Neural cell (in vitro differentiated cells): ENCODE measurements around the gene NFE2L1. TPM values are rescaled to one million over a fixed set of nuclear protein-coding genes. Genes with fewer than 3 reads are reported as not detected.

ENCODE experiments used
- H2AFZ ChIP-seq: fragments of 200-600, 300-800 bp; sonication (generic), shearing (Covaris generic); 2 replicates; pipeline ENCODE4 v1.6.0; 2014; ENCODE audit warnings: low read depth, mild to moderate bottlenecking, antibody characterized with exemption, low read length, moderate library complexity
- H3F3A ChIP-seq: fragments of 200-600 bp; shearing (Covaris generic); 2 replicates; pipeline ENCODE4 v1.6.1; 2016; ENCODE audit warnings: mild to moderate bottlenecking, moderate library complexity, mixed read lengths, antibody characterized with exemption, low read length; ENCODE audit not compliant: insufficient read depth, poor library complexity, severe bottlenecking
- H3K27ac ChIP-seq: fragments of 200-600, 300-800 bp; sonication (generic), shearing (Covaris generic); 2 replicates; pipeline ENCODE4 v1.5.1; 2014; ENCODE audit warnings: mild to moderate bottlenecking, low read length, moderate library complexity
- H3K27me3 ChIP-seq: fragments of 300-800, 200-600 bp; sonication (generic), shearing (Covaris generic); 2 replicates; pipeline ENCODE4 v1.6.0; 2014; ENCODE audit warnings: mild to moderate bottlenecking, low read depth, low read length, moderate library complexity; ENCODE audit not compliant: insufficient read depth
- H3K36me3 ChIP-seq: fragments of 300-800, 200-600 bp; sonication (generic), shearing (Covaris generic); 2 replicates; pipeline ENCODE4 v1.5.1; 2014; ENCODE audit warnings: mild to moderate bottlenecking, antibody characterized with exemption, low read length, moderate library complexity; ENCODE audit not compliant: insufficient read depth
- H3K4me2 ChIP-seq: fragments of 300-800, 200-600 bp; sonication (generic), shearing (Covaris generic); 2 replicates; pipeline ENCODE4 v1.6.0; 2014; ENCODE audit warnings: mild to moderate bottlenecking, low read length
- H3K4me3 ChIP-seq: fragments of 300-800, 200-600 bp; sonication (generic), shearing (Covaris generic); 2 replicates; pipeline ENCODE4 v1.5.1; 2014; ENCODE audit warnings: mild to moderate bottlenecking, low read length, moderate library complexity
- H3K79me2 ChIP-seq: fragments of 200-600 bp; shearing (Covaris generic); replicated peaks from 2 replicates; pipeline ENCODE4 v1.6.0; 2014; ENCODE audit warnings: mild to moderate bottlenecking, low read length, moderate library complexity; ENCODE audit not compliant: insufficient read depth
- H3K9ac ChIP-seq: fragments of 300-800, 200-600 bp; sonication (generic), shearing (Covaris generic); 2 replicates; pipeline ENCODE4 v1.6.1; 2016; ENCODE audit warnings: mild to moderate bottlenecking, low read length, mixed read lengths
- H3K9me2 ChIP-seq: fragments of 200-600 bp; shearing (Covaris generic); 2 replicates; pipeline ENCODE4 v1.6.1; 2016; ENCODE audit warnings: mild to moderate bottlenecking, low read length, mixed read lengths; ENCODE audit not compliant: insufficient read depth
- H3K9me3 ChIP-seq: fragments of 200-600, 300-800 bp; sonication (generic), shearing (Covaris generic); 2 replicates; pipeline ENCODE4 v1.6.1; 2016; ENCODE audit warnings: mild to moderate bottlenecking, mixed run types, low read length, moderate library complexity, mixed read lengths
- H4K20me1 ChIP-seq: fragments of 200-600 bp; shearing (Covaris generic); 2 replicates; pipeline ENCODE4 v1.6.1; 2016; ENCODE audit warnings: mild to moderate bottlenecking, mixed run types; ENCODE audit not compliant: insufficient read depth
- EP300 ChIP-seq: fragments of 450-650 bp; conservative IDR thresholded peaks from 2 replicates; pipeline ENCODE4 v1.6.1; 2014; ENCODE audit warnings: antibody characterized with exemption, mild to moderate bottlenecking, moderate library complexity; ENCODE audit not compliant: poor library complexity, severe bottlenecking
- EZH2 ChIP-seq: fragments of 200-600, 300-800 bp; shearing (Covaris generic), sonication (generic); IDR thresholded peaks from 2 replicates; pipeline ENCODE4 v1.6.1; 2014; ENCODE audit warnings: antibody characterized with exemption, low read length, borderline replicate concordance, mild to moderate bottlenecking; ENCODE audit not compliant: insufficient read depth, poor library complexity, severe bottlenecking
- MXI1 ChIP-seq: fragments of 450-650 bp; conservative IDR thresholded peaks from 2 replicates; pipeline ENCODE4 v1.6.1; 2014; ENCODE audit warnings: antibody characterized with exemption, mild to moderate bottlenecking; ENCODE audit not compliant: poor library complexity, severe bottlenecking
- POLR2AphosphoS5 ChIP-seq: IDR thresholded peaks from 2 replicates; pipeline ENCODE4 v1.6.1; 2012
- RAD21 ChIP-seq: fragments of 450-650 bp; conservative IDR thresholded peaks from 2 replicates; pipeline ENCODE4 v1.6.1; 2014; ENCODE audit warnings: antibody characterized with exemption, mild to moderate bottlenecking, moderate library complexity
- REST ChIP-seq: IDR thresholded peaks from 2 replicates; pipeline ENCODE4 v1.6.1; 2012; ENCODE audit warnings: borderline replicate concordance
- SMC3 ChIP-seq: fragments of 450-650 bp; conservative IDR thresholded peaks from 2 replicates; pipeline ENCODE4 v1.6.1; 2014; ENCODE audit warnings: antibody characterized with exemption, mild to moderate bottlenecking, moderate library complexity; ENCODE audit not compliant: poor library complexity
- TAF1 ChIP-seq: IDR thresholded peaks from 2 replicates; pipeline ENCODE4 v1.6.1; 2012; ENCODE audit warnings: low read depth
- polyA plus RNA-seq: library from polyadenylated mRNA; depleted of rRNA; stranded (reverse); fragments of >200 nt; gene quantifications from 2 replicates; pipeline ENCODE4 v1.2.3, GENCODE V29; 2014
- TF ChIP-seq, protein P1 (sequence below): fragments of 450-650 bp; IDR thresholded peaks from 2 replicates; pipeline ENCODE4 v1.5.1; 2014; ENCODE audit warnings: antibody characterized with exemption, mild to moderate bottlenecking, moderate library complexity; ENCODE audit not compliant: poor library complexity, severe bottlenecking

The NFE2L1 gene
- polyA plus RNA-seq, 1 donor from 2014 or later, result 48.4 TPM

DNA sequence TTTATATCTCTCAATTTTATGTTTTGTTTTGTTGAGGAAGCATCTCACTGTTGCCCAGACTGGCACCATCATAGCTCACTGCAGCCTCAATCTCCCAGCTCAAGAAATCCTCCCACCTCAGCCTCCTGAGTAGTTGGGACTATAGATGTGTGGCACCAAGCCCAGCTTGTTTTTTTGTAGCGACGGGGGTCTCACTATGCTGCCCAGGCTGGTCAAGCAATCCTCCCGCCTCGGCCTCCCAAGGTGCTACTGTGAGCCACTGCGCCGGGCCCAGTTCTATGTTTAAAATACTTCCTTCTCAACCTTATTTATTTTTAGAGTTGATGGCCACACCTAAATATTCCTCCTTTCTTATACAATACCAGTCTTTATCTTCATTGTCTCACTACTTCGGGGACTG lies 1.9 kb upstream of the NFE2L1 start:
- Histone ChIP-seq H3K27me3 (no peaks in the 10 kb centered on the region), H3K9me3 (no peaks in the 10 kb centered on the region), H3K9me2 (no peaks in the 10 kb centered on the region), H3K79me2 (peaks cover 37% of the 10 kb centered on the region), H3K9ac (no peak overlapping the region), H3K27ac (no peak overlapping the region), H3F3A (no peaks in the 10 kb centered on the region), H3K4me3 (peak overlapping the region; percentile 97), H4K20me1 (no peaks in the 10 kb centered on the region), H3K4me2 (no peak overlapping the region), H2AFZ (no peak overlapping the region), H3K36me3 (no peaks in the 10 kb centered on the region)
- TF ChIP-seq POLR2AphosphoS5 (no peak), MXI1 (no peak), EZH2 (no peak), RAD21 (no peak), EP300 (no peak), SMC3 (no peak), REST (no peak), TAF1 (no peak)
- TF ChIP-seq, protein P1, sequence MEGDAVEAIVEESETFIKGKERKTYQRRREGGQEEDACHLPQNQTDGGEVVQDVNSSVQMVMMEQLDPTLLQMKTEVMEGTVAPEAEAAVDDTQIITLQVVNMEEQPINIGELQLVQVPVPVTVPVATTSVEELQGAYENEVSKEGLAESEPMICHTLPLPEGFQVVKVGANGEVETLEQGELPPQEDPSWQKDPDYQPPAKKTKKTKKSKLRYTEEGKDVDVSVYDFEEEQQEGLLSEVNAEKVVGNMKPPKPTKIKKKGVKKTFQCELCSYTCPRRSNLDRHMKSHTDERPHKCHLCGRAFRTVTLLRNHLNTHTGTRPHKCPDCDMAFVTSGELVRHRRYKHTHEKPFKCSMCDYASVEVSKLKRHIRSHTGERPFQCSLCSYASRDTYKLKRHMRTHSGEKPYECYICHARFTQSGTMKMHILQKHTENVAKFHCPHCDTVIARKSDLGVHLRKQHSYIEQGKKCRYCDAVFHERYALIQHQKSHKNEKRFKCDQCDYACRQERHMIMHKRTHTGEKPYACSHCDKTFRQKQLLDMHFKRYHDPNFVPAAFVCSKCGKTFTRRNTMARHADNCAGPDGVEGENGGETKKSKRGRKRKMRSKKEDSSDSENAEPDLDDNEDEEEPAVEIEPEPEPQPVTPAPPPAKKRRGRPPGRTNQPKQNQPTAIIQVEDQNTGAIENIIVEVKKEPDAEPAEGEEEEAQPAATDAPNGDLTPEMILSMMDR, result no peak

DNA sequence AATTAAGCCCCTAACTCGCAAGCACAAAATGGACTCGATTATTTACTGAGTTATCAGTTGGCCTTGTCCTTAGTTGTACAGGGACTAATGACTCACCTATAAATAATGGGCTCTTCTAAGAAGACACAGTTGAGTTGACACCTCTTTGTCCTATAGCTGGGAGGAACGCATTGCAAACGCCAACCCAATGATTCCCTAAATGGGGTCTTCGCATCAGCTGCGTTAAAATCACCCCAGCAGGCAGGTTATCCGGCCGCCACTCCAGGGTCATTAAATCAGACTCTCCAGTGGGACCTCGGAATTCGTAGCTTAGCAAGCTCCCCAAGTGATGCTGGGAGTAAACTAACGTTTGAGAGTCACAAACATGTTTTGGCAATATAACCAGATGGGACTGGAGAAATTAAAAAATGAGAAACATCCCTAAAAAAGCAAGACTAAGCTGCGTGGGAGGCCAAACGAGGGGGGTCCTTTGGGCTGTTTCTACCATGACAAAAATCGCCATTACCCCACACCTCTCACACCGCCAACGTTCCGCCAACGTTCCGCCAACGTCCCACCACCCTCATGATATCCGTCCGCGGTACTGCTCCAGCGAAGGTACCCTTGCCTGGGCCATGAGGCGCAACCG lies 932 bp upstream of the NFE2L1 start:
- Histone ChIP-seq H2AFZ (peak overlapping the region; percentile 87), H3K27ac (peak overlapping the region; percentile 86), H3F3A (no peaks in the 10 kb centered on the region), H3K9me3 (no peaks in the 10 kb centered on the region), H4K20me1 (no peaks in the 10 kb centered on the region), H3K79me2 (peaks cover 46% of the 10 kb centered on the region), H3K4me2 (peak overlapping the region; percentile 91), H3K36me3 (no peaks in the 10 kb centered on the region), H3K27me3 (no peaks in the 10 kb centered on the region), H3K4me3 (peak overlapping the region; percentile 97), H3K9me2 (no peaks in the 10 kb centered on the region), H3K9ac (peak overlapping the region; percentile 83)
- TF ChIP-seq TAF1 (peak; percentile 80), EP300 (no peak)
